ENCODE data around the gene ZBTB7C.

DNA sequence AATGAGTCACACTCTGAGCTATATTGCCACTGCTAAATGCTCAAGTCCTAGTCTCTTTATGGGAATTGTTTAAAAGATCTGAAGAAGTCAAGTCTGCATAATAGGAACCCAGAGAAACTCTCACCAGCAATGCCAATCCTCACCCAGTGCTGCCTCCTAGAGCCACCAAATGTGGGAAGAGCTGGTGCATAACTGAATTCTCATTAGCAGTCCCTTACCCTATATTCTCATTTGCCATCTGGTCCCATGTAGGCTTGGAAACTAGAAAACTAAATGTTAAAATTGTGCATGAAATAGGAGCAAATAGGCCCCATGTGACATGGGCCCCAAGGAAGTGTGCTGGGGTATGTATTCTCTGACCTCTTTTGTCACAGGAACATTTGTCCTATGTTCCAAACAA is 254.4 kb downstream of the ZBTB7C start:
- TF ChIP-seq, protein P1, sequence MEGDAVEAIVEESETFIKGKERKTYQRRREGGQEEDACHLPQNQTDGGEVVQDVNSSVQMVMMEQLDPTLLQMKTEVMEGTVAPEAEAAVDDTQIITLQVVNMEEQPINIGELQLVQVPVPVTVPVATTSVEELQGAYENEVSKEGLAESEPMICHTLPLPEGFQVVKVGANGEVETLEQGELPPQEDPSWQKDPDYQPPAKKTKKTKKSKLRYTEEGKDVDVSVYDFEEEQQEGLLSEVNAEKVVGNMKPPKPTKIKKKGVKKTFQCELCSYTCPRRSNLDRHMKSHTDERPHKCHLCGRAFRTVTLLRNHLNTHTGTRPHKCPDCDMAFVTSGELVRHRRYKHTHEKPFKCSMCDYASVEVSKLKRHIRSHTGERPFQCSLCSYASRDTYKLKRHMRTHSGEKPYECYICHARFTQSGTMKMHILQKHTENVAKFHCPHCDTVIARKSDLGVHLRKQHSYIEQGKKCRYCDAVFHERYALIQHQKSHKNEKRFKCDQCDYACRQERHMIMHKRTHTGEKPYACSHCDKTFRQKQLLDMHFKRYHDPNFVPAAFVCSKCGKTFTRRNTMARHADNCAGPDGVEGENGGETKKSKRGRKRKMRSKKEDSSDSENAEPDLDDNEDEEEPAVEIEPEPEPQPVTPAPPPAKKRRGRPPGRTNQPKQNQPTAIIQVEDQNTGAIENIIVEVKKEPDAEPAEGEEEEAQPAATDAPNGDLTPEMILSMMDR (IDR thresholded peaks at IDR 0.05): no peak
- no peak for TF ChIP-seq POLR2A (IDR thresholded peaks at IDR 0.05)
- TF ChIP-seq EP300 (IDR thresholded peaks at IDR 0.05): no peak
